Measurements from ENCODE around the gene ARHGAP27.
A peak's percentile ranks its signal among the peaks of the same experiment; 100 is the strongest.

Gene ARHGAP27

GRCh38 chr17:45405250-45406086 is 27.2 kb downstream of the ARHGAP27 start:
- no peak for DNase-seq

GRCh38 chr17:45404870-45405249 is 27.8 kb downstream of the ARHGAP27 start:
- no peak for DNase-seq

GRCh38 chr17:45403906-45404490 is 28.7 kb downstream of the ARHGAP27 start:
- no peak for DNase-seq

- DNase-seq: no peak
Measured at GRCh38 chr17:45402916-45403315, 29.8 kb downstream of the ARHGAP27 start.

GRCh38 chr17:45398800-45399199 is 33.9 kb downstream of the ARHGAP27 start:
- DNase-seq: no peak

GRCh38 chr17:45397796-45398195 is 34.9 kb downstream of the ARHGAP27 start:
- no peak for DNase-seq

- DNase-seq: no peak
Measured at GRCh38 chr17:45396496-45397205, 36.0 kb downstream of the ARHGAP27 start.

- DNase-seq: no peak
Measured at GRCh38 chr17:45395569-45396415, 36.9 kb downstream of the ARHGAP27 start.

- DNase-seq: peak; percentile 24
Measured at GRCh38 chr17:45394913-45395568, 37.6 kb downstream of the ARHGAP27 start.

GRCh38 chr17:45394564-45394912 is 38.1 kb downstream of the ARHGAP27 start:
- no peak for DNase-seq

- no peak for DNase-seq
Measured at GRCh38 chr17:45394091-45394490, 38.6 kb downstream of the ARHGAP27 start.

GRCh38 chr17:45393411-45393810 is 39.3 kb downstream of the ARHGAP27 start:
- no peak for DNase-seq

GRCh38 chr17:45391918-45392317 is 40.8 kb downstream of the ARHGAP27 start:
- DNase-seq: no peak

GRCh38 chr17:45391291-45391690 is 41.4 kb downstream of the ARHGAP27 start:
- no peak for DNase-seq

- no peak for DNase-seq
Measured at GRCh38 chr17:45389354-45389753, 43.3 kb downstream of the ARHGAP27 start.

GRCh38 chr17:45388604-45389325 is 43.9 kb downstream of the ARHGAP27 start:
- no peak for DNase-seq

GRCh38 chr17:45387739-45388138 is 44.9 kb downstream of the ARHGAP27 start:
- DNase-seq: no peak

- peak; percentile 51 for DNase-seq
Measured at GRCh38 chr17:45386178-45386577, 46.5 kb downstream of the ARHGAP27 start.

- peak; percentile 71 for DNase-seq
Measured at GRCh38 chr17:45385331-45385997, 47.2 kb downstream of the ARHGAP27 start.

GRCh38 chr17:45384789-45385262 is 47.8 kb downstream of the ARHGAP27 start:
- no peak for DNase-seq

Data from NCI-H226 (cell line).